ENCODE data around the gene RBMS2. TPM values are rescaled to one million over a fixed set of nuclear protein-coding genes. Genes with fewer than 3 reads are reported as not detected.

RBMS2 gene
- total and polyA plus RNA-seq, 9 of the 15 experiments (the other 6 are each of a cell fraction or from before 2014, with no cell fraction given): 0.08 to 10.5 (median 0.31) TPM

- FAIRE-seq (no peak), DNase-seq (ENCODE audit: extremely low read depth in 1 of 4, low spot score in 3 of 4) (no peak), ATAC-seq (no peak)
- BruUV-seq (replicated peaks): no TSS peak
- Histone ChIP-seq H4K20me1 (replicated peaks; ENCODE audit: control insufficient read depth, insufficient read depth, low read length) (0 out of 2 replicates have a peak, but pooled peaks cover 8% of the 10 kb centered on the region), H3K9ac (ENCODE audit: insufficient read depth in 1 of 2, low read depth in 2 of 2, low read length in 2 of 2) (no peak overlapping the region), H3K9me1 (ENCODE audit: control insufficient read depth, insufficient read depth, low read length) (peaks cover 5% of the 10 kb centered on the region), H3K27ac (ENCODE audit: extremely low read depth, low read depth, low read length) (no peak overlapping the region), H3K4me2 (ENCODE audit: insufficient read depth, low read length) (no peak overlapping the region), H3K27me3 (ENCODE audit: control insufficient read depth in 2 of 2, insufficient read depth in 2 of 2, low read length in 2 of 2) (no peaks in the 10 kb centered on the region), H3K9me3 (replicated peaks; ENCODE audit: control insufficient read depth, insufficient read depth, low read depth, low read length) (no peaks in the 10 kb centered on the region), H3K4me3 (no peak overlapping the region), H3K79me2 (ENCODE audit: control insufficient read depth, insufficient read depth, low read length) (no peaks in the 10 kb centered on the region), H3K4me1 (replicated peaks in 1 of 2; ENCODE audit: control insufficient read depth in 2 of 2, insufficient read depth in 2 of 2, low read length in 2 of 2) (peaks cover 0 to 4% of the 10 kb centered on the region in 2 experiments; a peak in 2 of 5 replicates), H2AFZ (ENCODE audit: low read depth, low read length) (no peak overlapping the region), H3K36me3 (ENCODE audit: control insufficient read depth, insufficient read depth, low read length) (peaks cover 5% of the 10 kb centered on the region; the same call in 1 of the 3 replicates)
- WGBS (ENCODE audit: insufficient coverage, low coverage, missing lambda C conversion rate): 26% methylated on average over 6 of the region's 6 CpGs
- TF ChIP-seq FOXM1 (IDR thresholded peaks at IDR 0.05; ENCODE audit: low read depth): no peak
- TF ChIP-seq FOXM1 (CRISPR knock-in tag; IDR thresholded peaks at IDR 0.05; ENCODE audit: low read depth): no peak
- TF ChIP-seq ETV1 (tag; conservative IDR thresholded peaks at IDR 0.05; ENCODE audit: low read depth): no peak
- intact Hi-C loops (cut with micrococcal nuclease): no loop called here
- ChIA-PET POLR2A (interaction anchor here (0.6 to 1.3 kb wide), 4 partner anchors 9 to 92 kb away, joined by 3 to 4 read pairs (median 3); no protein-coding TSS in a partner anchor), CTCF (ENCODE audit: low intra/inter-chr PET ratio) (no interaction called here)
- in situ Hi-C loops (cut with MboI): no loop called here
These were observed 45.5 kb upstream of the RBMS2 start for GRCh38 chr12:56476143-56476542.

- Histone ChIP-seq H3K79me2 (ENCODE audit: control insufficient read depth, insufficient read depth, low read length) (no peaks in the 10 kb centered on the region), H4K20me1 (replicated peaks; ENCODE audit: control insufficient read depth, insufficient read depth, low read length) (0 out of 2 replicates have a peak, but pooled peaks cover 8% of the 10 kb centered on the region), H3K9ac (ENCODE audit: insufficient read depth in 1 of 2, low read depth in 2 of 2, low read length in 2 of 2) (no peak overlapping the region; a peak in 1 of 4 replicates), H3K4me1 (replicated peaks in 1 of 2; ENCODE audit: control insufficient read depth in 2 of 2, insufficient read depth in 2 of 2, low read length in 2 of 2) (peaks cover 0 to 4% of the 10 kb centered on the region in 2 experiments; a peak in 2 of 5 replicates), H3K4me3 (no peak overlapping the region), H3K27me3 (ENCODE audit: control insufficient read depth in 2 of 2, insufficient read depth in 2 of 2, low read length in 2 of 2) (no peaks in the 10 kb centered on the region), H3K36me3 (ENCODE audit: control insufficient read depth, insufficient read depth, low read length) (0 out of 3 replicates have a peak, but pooled peaks cover 3% of the 10 kb centered on the region), H3K4me2 (ENCODE audit: insufficient read depth, low read length) (no peak overlapping the region), H3K9me1 (ENCODE audit: control insufficient read depth, insufficient read depth, low read length) (peaks cover 5% of the 10 kb centered on the region), H3K9me3 (replicated peaks; ENCODE audit: control insufficient read depth, insufficient read depth, low read depth, low read length) (no peaks in the 10 kb centered on the region), H3K27ac (ENCODE audit: extremely low read depth, low read depth, low read length) (no peak overlapping the region), H2AFZ (ENCODE audit: low read depth, low read length) (no peak overlapping the region)
- in situ Hi-C loops (cut with MboI): no loop called here
- no TSS peak for BruUV-seq (replicated peaks)
- FAIRE-seq (no peak), DNase-seq (ENCODE audit: extremely low read depth in 1 of 4, low spot score in 3 of 4) (no peak), ATAC-seq (peak; percentile 16; the same call in 2 of the 3 replicates)
- ChIA-PET CTCF (ENCODE audit: low intra/inter-chr PET ratio) (no interaction called here), POLR2A (interaction anchor here (0.6 kb wide), 1 partner anchor 270 kb away, joined by 5 read pairs; no protein-coding TSS in a partner anchor)
- WGBS (ENCODE audit: insufficient coverage, low coverage, missing lambda C conversion rate): 45% methylated on average over 1 of the region's 1 CpG
- intact Hi-C loops (cut with micrococcal nuclease): no loop called here
- no peak for TF ChIP-seq ZBTB1 (CRISPR knock-in tag; IDR thresholded peaks at IDR 0.05; ENCODE audit: borderline replicate concordance, low read depth)
- TF ChIP-seq ZMIZ1 (IDR thresholded peaks at IDR 0.05; ENCODE audit: low read depth in 2 of 2, low read length in 2 of 2): no peak
- no peak for TF ChIP-seq SNIP1 (IDR thresholded peaks at IDR 0.05; ENCODE audit: low read depth)
- TF ChIP-seq TFAM (CRISPR knock-in tag; conservative IDR thresholded peaks at IDR 0.05): no peak
- TF ChIP-seq SRSF1 (IDR thresholded peaks at IDR 0.05; ENCODE audit: low read depth, low read length): no peak
- TF ChIP-seq, protein P1, sequence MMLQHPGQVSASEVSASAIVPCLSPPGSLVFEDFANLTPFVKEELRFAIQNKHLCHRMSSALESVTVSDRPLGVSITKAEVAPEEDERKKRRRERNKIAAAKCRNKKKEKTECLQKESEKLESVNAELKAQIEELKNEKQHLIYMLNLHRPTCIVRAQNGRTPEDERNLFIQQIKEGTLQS (IDR thresholded peaks at IDR 0.05): no peak
- TF ChIP-seq, protein P1 (CRISPR knock-in tag; conservative IDR thresholded peaks at IDR 0.05): no peak
- no peak for TF ChIP-seq KLF6 (CRISPR knock-in tag; IDR thresholded peaks at IDR 0.05; ENCODE audit: borderline replicate concordance)
- no peak for TF ChIP-seq RHOXF2B (CRISPR knock-in tag; conservative IDR thresholded peaks at IDR 0.05)
These were observed 44.6 kb upstream of the RBMS2 start for GRCh38 chr12:56476972-56477432.

All from K562 (cell line).